Activated CD4-positive, alpha-beta T cell treated with anti-CD3 and anti-CD28 coated beads for 24 hours (primary cell): Measurements from ENCODE around the gene GLI2.

Experiments used
- DNase-seq, 2 donors: peaks; one replicate each; pipeline ENCODE4 v3.0.0-alpha.2; 2020; ENCODE audit warnings: low read depth in 2 of 2

Gene GLI2

GRCh38 chr2:120758181-120759144, 22.8 kb downstream of the GLI2 start:
- no peak for DNase-seq

GRCh38 chr2:120759543-120760331, 24.1 kb downstream of the GLI2 start:
- DNase-seq: no peak

- no peak for DNase-seq
Observed at GRCh38 chr2:120760446-120761135, 24.9 kb downstream of the GLI2 start.

- DNase-seq: no peak
Observed at GRCh38 chr2:120761164-120761861, 25.6 kb downstream of the GLI2 start.

GRCh38 chr2:120761911-120762310, 26.2 kb downstream of the GLI2 start:
- no peak for DNase-seq

- DNase-seq: no peak
Observed at GRCh38 chr2:120762341-120763061, 26.8 kb downstream of the GLI2 start.

GRCh38 chr2:120763508-120763907, 27.8 kb downstream of the GLI2 start:
- DNase-seq: no peak

- no peak for DNase-seq
Observed at GRCh38 chr2:120763931-120764330, 28.3 kb downstream of the GLI2 start.

GRCh38 chr2:120764492-120764891, 28.8 kb downstream of the GLI2 start:
- no peak for DNase-seq

- no peak for DNase-seq
Observed at GRCh38 chr2:120764991-120765677, 29.5 kb downstream of the GLI2 start.

GRCh38 chr2:120765678-120766469, 30.2 kb downstream of the GLI2 start:
- DNase-seq: no peak

- no peak for DNase-seq
Observed at GRCh38 chr2:120766470-120767351, 31.0 kb downstream of the GLI2 start.

GRCh38 chr2:120767486-120768005, 31.9 kb downstream of the GLI2 start:
- no peak for DNase-seq

GRCh38 chr2:120768112-120769048, 32.7 kb downstream of the GLI2 start:
- no peak for DNase-seq

GRCh38 chr2:120769076-120769786, 33.6 kb downstream of the GLI2 start:
- DNase-seq: no peak

GRCh38 chr2:120769787-120770120, 34.1 kb downstream of the GLI2 start:
- no peak for DNase-seq
